Upper lobe of left lung (tissue), 4 donors: ENCODE results near the gene PTPN2.

Experiments used
- CTCF ChIP-seq, 6 experiments: fragments of 450-650 bp in 4 of 6; fragments of 200-600 bp in 2 of 6; sonication (generic) in 2 of 6; IDR thresholded peaks; one replicate each; pipeline ENCODE4 v1.5.1; 2016 to 2019; ENCODE audit warnings: antibody characterized with exemption in 6 of 6
- EP300 ChIP-seq, 4 donors: sonication (generic); formaldehyde crosslinking; IDR thresholded peaks; one replicate each; pipeline ENCODE4 v1.5.1; 2017; ENCODE audit warnings: antibody characterized with exemption in 4 of 4, control low read depth in 2 of 4
- POLR2A ChIP-seq, 4 donors: fragments of 450-650 bp; IDR thresholded peaks; one replicate each; pipeline ENCODE4 v1.5.1; 2016 to 2017; ENCODE audit warnings: antibody characterized with exemption in 4 of 4, mild to moderate bottlenecking in 2 of 4
- POLR2AphosphoS5 ChIP-seq, 2 donors: sonication (generic); formaldehyde crosslinking; IDR thresholded peaks; one replicate each; pipeline ENCODE4 v1.5.1; 2017; ENCODE audit warnings: antibody characterized with exemption in 2 of 2

- TF ChIP-seq POLR2A (IDR thresholded peaks at IDR 0.05) (no peak), CTCF (IDR thresholded peaks at IDR 0.05) (no peak), EP300 (IDR thresholded peaks at IDR 0.05) (no peak), POLR2AphosphoS5 (IDR thresholded peaks at IDR 0.05) (no peak)
Measured at GRCh38 chr18:12816451-12816850, 67.6 kb downstream of the PTPN2 start.
